ENCODE results near the gene LHFPL2.

DNA sequence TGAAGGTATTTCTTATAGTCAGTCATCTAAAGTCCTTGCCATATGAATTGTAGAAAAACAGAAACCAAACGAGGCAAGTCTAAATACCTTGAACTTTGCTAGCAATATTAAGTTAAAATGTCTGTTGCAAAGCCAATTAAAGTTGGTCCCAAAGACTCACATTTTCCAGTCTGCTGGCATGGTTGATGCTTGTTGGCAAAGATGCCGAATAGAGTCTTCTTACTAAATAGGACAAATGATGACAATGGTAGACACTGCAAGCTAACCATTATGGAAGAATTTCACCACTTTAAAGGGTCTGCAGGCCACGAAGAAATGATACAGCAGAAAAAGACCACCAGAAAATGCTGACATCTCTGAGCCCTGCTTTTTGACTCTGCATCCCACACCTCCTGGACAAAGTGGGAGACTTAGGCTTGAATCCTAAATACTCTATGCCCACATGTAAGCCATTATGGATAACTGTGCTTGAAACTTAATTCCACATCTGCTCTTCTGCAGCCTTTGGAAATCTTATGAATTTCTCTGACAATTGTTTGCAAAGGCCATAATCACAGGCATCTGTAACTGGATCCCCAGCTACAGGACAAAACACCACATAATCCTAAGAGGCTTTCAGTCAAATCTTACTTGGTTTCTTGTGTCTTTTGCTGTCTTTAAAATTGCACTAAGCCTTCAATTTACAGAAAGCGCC lies 61.3 kb downstream of the LHFPL2 start:
- no peak for TF ChIP-seq NFRKB (IDR thresholded peaks at IDR 0.05)
- TF ChIP-seq HDGF (IDR thresholded peaks at IDR 0.05; ENCODE audit: borderline replicate concordance) = no peak
- no peak for TF ChIP-seq SP1 (IDR thresholded peaks at IDR 0.05)
- TF ChIP-seq, protein P1, sequence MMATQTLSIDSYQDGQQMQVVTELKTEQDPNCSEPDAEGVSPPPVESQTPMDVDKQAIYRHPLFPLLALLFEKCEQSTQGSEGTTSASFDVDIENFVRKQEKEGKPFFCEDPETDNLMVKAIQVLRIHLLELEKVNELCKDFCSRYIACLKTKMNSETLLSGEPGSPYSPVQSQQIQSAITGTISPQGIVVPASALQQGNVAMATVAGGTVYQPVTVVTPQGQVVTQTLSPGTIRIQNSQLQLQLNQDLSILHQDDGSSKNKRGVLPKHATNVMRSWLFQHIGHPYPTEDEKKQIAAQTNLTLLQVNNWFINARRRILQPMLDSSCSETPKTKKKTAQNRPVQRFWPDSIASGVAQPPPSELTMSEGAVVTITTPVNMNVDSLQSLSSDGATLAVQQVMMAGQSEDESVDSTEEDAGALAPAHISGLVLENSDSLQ (IDR thresholded peaks at IDR 0.05) = no peak
- no peak for TF ChIP-seq BHLHE40 (IDR thresholded peaks at IDR 0.05; ENCODE audit: borderline replicate concordance)
- TF ChIP-seq ARNT (IDR thresholded peaks at IDR 0.05) = no peak
